HG02943 (cell line): ENCODE results near the gene RAMP1.
"Not testable (repeated sequence)": the region's sequence is repeated elsewhere in the genome, so short reads cannot be mapped to it uniquely, and the experiment has no call there.

Experiments used
- ATAC-seq: cut with Tn5 transposase; IDR thresholded peaks from one replicate; pipeline ENCODE4 v1.9.1; 2021; ENCODE audit warnings: mild to moderate bottlenecking, low read depth, moderate library complexity; ENCODE audit not compliant: unreplicated experiment

The RAMP1 gene

DNA sequence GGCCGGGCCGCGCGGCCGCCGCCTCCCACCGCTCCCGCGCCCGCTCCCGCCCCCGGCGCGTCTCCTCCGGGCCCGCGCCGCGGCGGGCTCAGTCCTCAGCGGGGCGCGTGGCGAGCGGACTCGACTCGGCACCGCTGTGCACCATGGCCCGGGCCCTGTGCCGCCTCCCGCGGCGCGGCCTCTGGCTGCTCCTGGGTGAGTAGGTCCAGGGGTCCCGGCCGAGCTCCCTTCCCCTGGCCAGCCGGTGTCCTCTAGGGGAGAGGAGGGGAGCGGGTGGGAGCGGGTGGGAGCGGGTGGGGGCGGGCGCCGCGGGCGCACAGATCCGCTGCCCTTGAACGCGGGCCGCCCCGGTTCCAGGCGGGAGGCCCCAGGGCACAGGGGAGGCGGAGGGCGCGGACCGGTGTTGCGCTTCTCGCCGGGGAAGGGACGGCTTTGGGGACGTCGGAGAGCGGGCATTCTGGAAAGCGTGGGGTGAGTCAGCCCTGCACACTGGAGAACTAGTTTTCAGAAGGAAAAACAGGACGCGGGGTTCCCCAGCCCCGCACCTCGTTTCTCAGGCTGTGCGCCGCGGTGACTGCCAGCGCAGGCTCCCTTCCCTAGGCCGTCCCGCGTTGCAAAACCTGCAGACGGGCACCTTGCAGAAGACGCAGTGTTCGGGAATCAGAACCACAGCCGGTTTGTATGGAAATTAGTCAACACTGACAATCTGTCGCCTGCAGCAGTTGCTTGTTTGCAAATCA, at the start of gene RAMP1:
Gene RAMP1, plus strand, starts transcription at position 91 of the 740 bp plus-strand sequence. Its CDS starts 53 bp downstream, at position 144.
- no peak for ATAC-seq

DNA sequence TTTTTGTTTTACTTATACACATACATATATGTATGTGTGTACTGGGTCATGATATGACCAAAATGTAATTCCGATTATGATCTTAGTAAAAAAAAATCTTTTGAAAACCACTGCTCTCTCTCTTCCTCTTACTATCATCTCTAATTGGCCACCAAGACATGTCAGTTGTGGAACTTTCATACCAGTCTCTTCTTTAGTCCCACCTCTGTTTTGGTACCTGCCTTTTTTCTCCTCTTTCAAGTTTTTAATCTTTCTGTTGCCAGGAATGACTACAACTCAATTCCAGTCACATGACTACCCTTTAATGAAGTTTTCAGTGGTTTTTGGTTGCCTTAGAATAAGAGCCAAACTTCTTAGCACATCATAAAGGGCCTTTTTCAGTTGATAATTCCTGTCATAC, 43.8 kb upstream of the RAMP1 start:
- ATAC-seq: no peak

DNA sequence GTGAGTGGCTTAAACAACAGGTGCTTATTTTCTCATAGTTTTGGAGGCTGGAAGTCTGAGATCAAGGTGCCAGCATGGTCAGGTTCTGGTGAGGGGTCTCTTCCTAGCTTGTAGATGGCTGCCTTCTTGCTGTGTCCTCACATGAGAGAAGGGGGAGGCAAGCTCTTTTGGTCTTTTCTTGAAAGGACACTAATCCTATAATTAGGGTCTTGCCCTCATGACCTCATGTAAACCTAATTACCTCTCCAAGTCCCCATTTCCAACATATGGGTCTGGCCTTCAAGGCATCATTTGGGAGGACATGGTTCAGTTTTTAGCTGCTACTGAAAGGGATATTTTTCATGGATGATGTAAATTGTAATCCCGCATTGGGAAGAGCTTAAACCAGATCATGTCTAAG, 42.9 kb upstream of the RAMP1 start:
- no peak for ATAC-seq

DNA sequence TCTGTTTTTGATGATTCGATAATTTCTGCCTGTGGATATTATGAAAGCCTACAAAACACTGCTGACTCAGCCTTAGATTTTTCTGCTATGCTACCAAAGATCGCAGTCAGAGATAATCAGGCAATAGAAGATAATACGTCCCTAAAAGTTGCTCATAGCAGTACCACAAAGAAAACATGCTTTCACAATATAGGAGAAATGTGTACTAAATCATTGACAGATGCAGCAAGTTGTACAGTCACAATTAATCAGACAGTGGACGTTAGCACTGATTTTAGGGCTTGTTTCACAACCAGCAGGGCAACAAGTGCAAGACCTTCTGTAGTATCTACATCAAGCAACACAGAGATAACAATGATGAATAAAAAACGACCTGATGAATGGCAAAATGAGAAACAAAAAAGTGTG, 41.4 kb upstream of the RAMP1 start:
- no peak for ATAC-seq

DNA sequence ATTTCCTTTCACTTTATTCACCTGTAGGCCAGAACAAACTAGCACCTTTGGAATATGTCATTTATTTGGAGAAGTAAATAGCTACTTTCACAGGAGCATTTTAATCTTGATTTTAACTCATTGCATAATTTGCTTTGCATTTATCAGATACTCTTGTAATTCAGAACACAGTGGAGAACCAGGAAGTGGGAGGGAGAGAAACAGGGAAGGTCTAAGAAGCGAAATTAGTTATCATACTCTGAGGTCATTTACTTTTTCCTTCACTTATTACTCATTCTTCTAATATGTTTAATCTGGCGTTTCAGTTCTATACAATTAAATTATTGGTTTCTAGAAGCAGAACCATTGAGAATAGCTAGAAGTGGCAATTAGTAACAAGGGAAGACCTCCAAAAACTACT, 40.2 kb upstream of the RAMP1 start:
- ATAC-seq: no peak

DNA sequence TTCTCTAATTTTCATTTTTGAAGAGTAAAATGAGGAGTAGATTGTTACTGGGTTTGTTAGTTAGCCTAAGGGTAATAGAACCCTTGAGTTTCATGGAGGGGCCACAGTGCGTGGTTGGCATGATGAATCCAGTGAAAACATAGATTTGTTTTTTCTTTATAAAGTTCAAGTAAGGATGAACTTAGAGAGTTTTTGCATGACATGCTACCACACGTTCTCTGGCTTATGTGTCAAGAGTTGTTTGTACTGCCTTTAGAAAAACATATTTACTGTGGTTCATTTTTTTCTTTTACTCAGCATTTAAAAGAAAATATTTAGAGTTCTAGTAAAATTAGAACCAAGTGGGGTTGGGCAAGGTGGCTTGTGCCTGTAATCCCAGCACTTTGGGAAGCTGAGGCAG, 39.0 kb upstream of the RAMP1 start:
- no peak for ATAC-seq

DNA sequence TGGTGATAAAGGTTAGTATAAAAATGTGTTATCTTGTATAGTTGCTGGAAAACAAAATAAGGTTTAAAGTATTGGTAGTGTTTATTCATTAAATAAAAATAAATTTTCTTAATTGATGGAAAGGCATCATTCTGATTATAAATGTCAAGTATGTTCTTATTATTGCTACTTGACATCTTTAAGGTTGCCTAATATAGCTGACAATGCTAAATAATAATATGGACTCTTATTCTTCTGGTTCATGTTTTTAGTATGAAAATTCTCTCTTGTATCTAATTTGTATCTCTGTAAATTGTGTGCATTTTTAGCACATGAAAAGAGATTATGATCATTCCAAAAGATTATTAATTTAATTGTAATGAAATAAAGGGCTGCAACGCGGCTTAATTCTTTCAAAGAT, 35.9 kb upstream of the RAMP1 start:
- no peak for ATAC-seq

DNA sequence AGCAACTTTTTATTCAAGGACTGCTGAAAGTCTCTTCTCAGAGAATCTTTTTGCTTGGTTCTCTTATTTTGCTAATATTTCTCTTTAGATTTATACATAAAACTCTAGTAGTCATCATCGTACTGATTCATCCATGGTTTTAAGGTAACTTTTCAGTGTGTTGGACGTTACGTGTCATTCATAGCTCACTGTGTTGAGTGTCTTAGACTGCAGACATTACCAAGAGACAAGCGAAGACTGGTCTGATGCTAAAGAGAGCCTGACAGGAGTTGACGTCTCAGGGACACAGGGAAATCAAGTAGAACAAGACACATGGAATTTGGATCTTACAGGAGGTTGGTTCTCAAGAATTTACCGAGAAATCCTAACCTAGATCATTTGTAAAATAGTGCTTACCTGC, 35.3 kb upstream of the RAMP1 start:
- no peak for ATAC-seq

DNA sequence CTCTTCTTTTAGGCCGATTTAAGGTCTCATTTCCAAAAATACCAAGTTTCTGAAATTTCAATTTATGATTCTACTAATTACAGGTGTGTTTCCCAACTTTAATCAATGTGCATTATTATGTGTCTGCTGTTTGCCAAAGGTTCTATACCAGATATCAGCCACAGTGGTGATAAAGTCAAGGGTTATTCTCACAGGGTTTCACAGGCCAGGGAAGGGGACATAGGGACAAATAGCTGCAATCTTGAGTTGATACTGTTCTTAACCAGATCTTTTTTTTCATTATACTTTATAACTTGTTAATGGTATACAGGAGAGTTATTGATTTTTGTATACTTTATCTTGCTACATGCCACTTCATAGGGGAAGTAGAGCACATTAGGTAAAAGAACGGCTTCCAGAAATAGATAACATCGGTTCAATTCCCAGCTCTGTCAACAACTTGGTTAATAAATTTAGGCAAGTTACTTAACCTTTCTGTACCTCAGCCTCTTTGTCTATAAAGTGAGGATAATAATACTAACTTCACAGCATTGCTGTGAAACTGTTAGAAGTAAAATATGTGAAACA, 31.9 kb upstream of the RAMP1 start:
- no peak for ATAC-seq

DNA sequence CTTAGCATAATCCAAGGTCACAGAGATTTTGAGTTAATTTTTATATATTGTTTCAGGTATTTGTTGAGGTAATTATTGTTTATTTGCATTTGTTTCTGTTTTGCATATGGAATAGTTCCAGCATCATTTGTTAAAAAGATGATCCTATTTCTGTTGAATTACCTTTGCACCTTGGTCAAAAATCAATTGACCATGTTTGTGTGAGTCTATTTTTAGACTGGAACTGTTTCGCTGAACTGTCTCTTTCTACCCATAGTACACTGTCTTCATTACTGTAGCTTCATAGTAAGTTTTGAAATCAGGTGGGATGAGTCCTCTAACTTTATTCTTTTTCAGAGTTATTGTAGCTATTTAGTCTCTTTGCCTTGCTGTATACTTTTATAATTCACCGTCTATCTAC, 28.9 kb upstream of the RAMP1 start:
- no peak for ATAC-seq

DNA sequence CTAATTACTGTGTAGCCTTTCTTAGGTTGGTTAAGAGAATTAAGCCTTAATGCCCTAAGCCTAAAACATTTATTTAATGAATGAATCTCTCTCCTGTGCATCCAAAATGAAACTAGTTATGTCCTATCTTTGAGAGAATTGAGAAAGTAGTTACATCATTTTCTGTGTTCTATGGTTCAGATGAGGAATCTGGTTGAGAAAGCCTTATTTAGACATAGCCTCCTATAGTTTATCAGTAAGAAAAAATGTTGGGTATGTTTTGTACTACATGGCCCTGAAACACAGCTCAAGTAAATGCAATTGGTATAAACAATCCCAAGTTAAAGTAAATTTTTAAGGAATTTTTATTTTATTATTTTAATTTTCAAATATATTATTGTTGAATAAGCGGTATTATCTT, 25.9 kb upstream of the RAMP1 start:
- no peak for ATAC-seq

DNA sequence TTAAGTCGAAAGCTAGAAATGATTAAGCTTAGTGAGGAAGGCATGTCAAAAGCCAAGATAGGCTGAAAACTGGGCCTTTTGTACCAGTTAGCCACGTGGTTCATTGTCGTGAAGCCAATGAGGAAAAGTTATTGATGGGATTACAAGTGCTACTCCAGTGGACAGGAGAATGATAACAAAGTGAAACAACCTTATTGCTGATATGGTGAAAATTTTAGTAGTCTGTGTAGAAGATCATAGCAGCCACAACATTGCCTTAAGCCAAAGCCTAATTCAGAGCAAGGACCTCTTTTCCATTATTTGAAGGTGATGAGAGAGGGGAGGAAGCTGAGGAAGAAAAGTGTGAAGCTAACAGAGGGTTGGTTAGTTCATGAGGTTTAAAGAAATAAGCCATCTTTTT, 24.1 kb upstream of the RAMP1 start:
- ATAC-seq: no peak

DNA sequence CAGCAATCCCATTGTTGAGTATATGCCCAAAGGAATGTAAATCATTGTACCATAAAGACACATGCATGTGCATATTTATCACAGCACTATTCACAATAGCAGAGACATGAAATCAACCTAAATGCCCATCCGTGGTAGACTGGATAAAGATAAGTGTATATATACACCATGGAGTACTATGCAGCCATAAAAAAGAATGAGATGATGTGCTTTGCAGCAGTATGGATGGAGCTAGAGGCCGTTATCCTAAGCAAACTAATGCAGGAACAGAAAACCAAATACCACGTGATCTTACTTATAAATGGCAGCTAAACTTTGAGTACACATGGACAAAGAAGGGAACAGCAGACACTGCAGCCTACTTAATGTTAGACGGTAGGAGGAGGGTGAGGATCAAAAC, 18.4 kb upstream of the RAMP1 start:
- no peak for ATAC-seq

DNA sequence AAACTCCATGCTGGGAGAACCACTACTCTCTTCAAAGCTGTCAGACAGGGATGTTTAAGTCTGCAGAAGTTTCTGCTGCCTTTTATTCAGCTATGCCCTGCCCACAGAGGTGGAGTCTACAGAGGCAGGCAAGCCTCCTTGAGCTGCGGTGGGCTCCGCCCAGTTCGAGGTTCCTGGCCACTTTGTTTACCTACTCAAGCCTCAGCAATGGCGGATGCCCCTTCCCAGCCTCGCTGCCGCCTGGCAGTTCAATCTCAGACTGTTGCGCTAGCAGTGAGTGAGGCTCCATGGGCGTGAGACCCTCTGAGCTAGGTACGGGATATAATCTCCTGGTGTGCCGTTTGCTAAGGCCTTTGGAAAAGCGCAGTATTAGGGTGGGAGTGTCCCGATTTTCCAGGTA, 10.5 kb upstream of the RAMP1 start:
- ATAC-seq: not testable (repeated sequence)

DNA sequence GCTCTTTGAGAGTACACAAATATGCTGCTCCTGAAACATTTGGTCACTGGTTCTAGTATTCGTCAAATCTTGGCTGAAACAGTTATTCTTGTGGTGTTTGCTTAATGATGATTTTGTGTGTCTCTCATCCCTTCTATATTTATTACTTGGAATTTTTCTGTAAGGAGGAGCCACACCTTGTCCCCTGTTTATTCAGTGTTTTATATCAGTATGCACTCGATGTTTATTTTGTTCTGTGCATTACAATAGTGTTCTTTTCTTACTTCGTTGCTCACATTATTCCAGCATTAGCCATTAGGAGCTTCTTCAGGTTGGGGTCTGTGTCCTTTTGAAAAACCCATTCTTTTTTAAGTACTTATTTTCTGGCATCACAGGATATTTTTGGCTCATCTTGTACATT, 5.1 kb upstream of the RAMP1 start:
- no peak for ATAC-seq

DNA sequence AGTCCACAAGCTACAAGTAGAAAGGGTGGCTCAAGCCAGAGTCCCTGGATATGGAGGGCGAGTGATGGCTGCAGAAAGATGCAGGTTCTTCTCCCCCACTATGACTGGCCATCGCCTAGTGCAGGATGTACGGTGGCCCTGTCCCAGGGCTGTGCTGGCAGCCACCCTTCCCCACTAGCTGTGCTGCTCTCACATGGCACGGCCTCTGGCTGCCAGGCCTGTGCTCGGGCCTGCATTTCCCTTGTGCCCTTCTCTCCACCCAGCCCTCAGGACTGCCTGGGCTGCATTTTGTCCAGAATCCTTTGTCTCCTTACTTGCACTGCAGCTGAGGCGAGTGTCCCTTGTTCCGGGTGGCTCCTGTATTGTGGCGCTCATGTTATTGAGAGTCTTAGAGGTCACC, 1.6 kb upstream of the RAMP1 start:
- no peak for ATAC-seq

DNA sequence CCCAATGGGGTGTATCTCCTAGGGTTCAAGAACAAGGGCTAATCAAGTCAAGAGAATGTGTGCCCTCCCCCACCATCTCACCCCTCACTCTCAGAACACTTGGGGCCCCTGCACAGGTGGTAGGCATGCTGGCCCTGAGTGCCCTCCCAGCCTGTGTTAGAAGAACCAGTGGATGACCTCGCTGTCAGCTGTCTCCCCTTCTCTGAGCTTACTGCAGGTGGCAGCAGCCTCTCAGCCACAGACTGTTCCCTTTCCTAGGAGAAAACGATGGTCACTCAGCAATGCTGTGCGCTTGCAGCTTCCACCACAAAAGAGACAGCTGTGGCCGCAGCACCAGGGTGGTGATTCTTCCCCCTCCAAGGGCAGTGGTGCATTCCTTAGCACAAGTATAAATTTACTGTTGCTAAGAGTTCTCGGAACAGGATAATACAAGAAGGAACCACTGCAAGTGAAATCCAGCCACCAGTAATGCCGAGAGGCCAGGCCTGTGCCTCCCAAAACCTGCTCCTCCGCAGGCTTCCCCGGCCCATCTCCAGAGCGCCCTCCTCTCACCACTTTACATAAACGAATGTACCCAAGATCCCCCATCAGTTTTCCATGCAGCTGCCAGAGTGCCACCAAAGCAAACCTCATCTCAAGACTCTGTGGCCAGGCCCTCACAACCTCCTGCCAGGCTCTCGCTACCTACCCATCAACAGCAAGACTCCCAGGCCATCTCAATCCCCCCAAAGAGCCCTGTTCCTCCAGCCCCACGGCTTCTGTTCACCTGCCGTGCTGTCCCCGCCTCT, 935 bp upstream of the RAMP1 start:
- no peak for ATAC-seq

DNA sequence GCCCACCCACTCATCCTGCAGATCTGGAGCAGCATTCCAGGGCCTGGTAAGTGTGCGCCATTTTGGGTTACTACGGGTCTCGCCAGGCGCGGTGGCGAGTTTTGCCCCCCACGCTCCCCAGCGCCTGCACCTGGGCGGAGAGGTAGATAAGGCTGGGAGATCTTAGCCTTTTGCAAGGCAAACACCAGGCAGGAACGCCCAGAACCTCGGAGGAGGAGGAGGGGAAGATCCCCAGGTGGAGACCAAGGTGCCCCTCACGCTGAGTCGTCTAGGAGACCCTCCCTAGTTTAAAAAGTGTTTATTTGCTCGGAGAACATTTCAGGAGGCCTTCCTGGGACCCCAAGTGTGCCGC, 365 bp upstream of the RAMP1 start:
- ATAC-seq: no peak

DNA sequence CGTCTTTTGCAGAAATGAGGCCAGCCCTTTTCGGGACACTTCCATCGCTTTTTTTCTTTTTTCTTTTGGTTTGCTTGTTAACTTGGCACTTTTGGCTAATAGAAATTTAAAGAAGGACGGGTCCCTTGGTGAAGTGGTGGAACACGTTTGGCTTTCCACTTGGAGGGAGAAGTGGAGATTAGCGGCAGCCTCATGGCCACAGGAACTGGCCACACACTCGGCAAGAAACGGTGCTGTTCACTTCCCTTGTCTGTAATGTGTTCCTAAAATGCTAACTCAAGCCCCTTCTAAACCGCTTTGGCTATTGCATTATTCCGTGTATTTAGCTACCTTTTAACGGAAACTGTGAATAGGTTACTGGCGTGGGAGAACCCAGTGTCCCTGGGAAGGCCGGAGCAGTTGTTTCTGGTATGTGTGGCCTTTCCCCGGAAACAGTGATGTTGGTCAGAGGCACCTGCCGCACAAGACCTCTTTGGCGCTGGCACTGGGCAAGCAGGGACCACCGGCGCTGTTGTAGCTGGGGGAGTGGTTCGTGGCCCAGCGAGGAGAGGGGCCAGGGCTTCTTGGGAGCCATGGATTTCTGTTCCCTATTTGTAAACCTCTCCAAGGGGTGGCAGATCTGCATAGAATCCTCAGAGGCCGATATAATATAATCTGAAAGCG, 981 bp downstream of the RAMP1 start:
- ATAC-seq: no peak

DNA sequence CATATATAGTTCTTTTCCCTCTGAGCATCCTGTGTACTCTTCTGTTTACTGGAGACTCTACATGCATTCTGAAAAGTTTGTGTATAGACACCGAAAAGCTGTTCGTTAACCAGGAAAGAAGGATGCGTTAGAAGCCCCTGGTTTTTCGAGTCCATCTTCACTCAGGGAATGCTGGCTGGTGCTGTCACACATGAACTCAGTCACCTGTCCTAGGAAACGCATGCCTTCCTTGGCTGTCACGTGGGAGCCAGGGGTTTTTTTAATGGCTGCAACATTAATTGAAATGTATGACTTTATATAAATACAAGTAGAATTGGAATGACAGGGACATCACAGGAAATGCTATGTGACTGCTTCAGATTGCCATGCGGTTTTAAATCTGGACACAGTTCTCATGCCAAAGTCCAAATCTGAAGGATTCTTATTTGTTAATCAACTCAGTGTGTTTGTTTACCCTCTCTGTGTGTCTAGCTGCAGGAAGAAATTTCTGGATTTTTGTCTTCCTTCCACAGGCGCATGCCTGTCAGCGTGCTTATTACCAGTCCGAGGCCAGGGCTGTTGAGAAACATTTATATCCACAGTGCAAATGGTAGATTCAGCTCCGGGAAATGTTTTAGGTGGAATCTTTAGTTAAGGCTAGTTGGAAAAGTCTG, 2.6 kb downstream of the RAMP1 start:
- ATAC-seq: no peak

DNA sequence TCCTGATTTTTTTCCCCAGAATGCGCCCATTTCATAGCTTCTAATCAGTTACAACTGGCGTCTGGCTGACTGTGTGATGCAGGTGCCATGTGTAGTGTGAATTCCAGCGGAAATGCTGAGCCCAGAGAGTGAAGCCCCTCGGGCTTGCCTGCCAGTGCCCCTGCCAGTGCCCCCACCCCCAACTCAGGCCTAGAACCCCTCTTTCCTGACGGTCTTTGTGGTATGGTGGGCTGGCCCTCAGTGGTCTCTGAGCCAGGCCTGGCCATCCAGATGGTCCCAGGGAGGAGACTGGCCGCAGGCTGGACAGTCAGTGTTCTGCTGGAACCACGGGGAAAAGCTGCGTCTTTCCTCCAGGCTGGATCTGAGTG, 3.1 kb downstream of the RAMP1 start:
- ATAC-seq: no peak
